ENCODE measurements around the gene TWSG1. TPM values are rescaled to one million over a fixed set of nuclear protein-coding genes. Genes with fewer than 3 reads are reported as not detected.

TWSG1 gene
- total and polyA plus RNA-seq, 2 of the 13 experiments (the other 11 are each of a cell fraction or from before 2014, with no cell fraction given): 6.6 to 9.4 TPM

- TF ChIP-seq HMG20A (CRISPR knock-in tag; IDR thresholded peaks at IDR 0.05; ENCODE audit: borderline replicate concordance) (no peak), KLF13 (CRISPR knock-in tag; IDR thresholded peaks at IDR 0.05) (no peak), TBX2 (CRISPR knock-in tag; IDR thresholded peaks at IDR 0.05; ENCODE audit: borderline replicate concordance) (no peak), DNMT3B (CRISPR knock-in tag; conservative IDR thresholded peaks at IDR 0.05) (no peak)
- TF ChIP-seq, protein P1, sequence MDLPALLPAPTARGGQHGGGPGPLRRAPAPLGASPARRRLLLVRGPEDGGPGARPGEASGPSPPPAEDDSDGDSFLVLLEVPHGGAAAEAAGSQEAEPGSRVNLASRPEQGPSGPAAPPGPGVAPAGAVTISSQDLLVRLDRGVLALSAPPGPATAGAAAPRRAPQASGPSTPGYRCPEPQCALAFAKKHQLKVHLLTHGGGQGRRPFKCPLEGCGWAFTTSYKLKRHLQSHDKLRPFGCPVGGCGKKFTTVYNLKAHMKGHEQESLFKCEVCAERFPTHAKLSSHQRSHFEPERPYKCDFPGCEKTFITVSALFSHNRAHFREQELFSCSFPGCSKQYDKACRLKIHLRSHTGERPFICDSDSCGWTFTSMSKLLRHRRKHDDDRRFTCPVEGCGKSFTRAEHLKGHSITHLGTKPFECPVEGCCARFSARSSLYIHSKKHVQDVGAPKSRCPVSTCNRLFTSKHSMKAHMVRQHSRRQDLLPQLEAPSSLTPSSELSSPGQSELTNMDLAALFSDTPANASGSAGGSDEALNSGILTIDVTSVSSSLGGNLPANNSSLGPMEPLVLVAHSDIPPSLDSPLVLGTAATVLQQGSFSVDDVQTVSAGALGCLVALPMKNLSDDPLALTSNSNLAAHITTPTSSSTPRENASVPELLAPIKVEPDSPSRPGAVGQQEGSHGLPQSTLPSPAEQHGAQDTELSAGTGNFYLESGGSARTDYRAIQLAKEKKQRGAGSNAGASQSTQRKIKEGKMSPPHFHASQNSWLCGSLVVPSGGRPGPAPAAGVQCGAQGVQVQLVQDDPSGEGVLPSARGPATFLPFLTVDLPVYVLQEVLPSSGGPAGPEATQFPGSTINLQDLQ (CRISPR knock-in tag; IDR thresholded peaks at IDR 0.05): no peak
Measured at GRCh38 chr18:9328776-9329175, 5.8 kb upstream of the TWSG1 start (continued).

- intact Hi-C loops (cut with micrococcal nuclease; ENCODE audit: unreplicated experiment): no loop called here
- Histone ChIP-seq H3K36me3 (replicated peaks in 1 of 2; ENCODE audit: control insufficient read depth in 1 of 2, insufficient read depth in 2 of 2, low read length in 2 of 2) (no peaks in the 10 kb centered on the region), H4K20me1 (ENCODE audit: insufficient read depth, low read length) (no peaks in the 10 kb centered on the region), H3K4me2 (ENCODE audit: low read depth, low read length) (no peak overlapping the region), H3K9ac (ENCODE audit: insufficient read depth, low read depth, low read length) (no peak overlapping the region), H3K27me3 (ENCODE audit: control insufficient read depth in 1 of 2, insufficient read depth in 2 of 2, low read length in 2 of 2) (peaks cover 0 to 3% of the 10 kb centered on the region in 2 experiments; a peak in 2 of 5 replicates), H3K79me2 (ENCODE audit: insufficient read depth, low read length) (no peaks in the 10 kb centered on the region), H3K4me3 (replicated peaks in 1 of 3; ENCODE audit: insufficient read depth in 1 of 3, low read depth in 2 of 3, low read length in 3 of 3) (no peak overlapping the region), H3K27ac (ENCODE audit: extremely low read length, insufficient read depth, low read length) (no peak overlapping the region), H2AFZ (ENCODE audit: low read length) (no peak overlapping the region), H3K9me3 (ENCODE audit: low read length) (no peaks in the 10 kb centered on the region), H3K4me1 (ENCODE audit: insufficient read depth, low read length) (peaks cover 11% of the 10 kb centered on the region; the same call in 1 of the 2 replicates)
- ChIA-PET CTCF (ENCODE audit: low intra/inter-chr PET ratio, low total read pairs) (no interaction called here), POLR2A (no interaction called here)
- FAIRE-seq: no peak
- TF ChIP-seq ZSCAN5A (CRISPR knock-in tag; IDR thresholded peaks at IDR 0.05; ENCODE audit: borderline replicate concordance) (no peak), MEIS2 (CRISPR knock-in tag; IDR thresholded peaks at IDR 0.05) (no peak), ZNF180 (CRISPR knock-in tag; IDR thresholded peaks at IDR 0.05; ENCODE audit: borderline replicate concordance, low read depth) (no peak), XRCC5 (optimal IDR thresholded peaks at IDR 0.05; ENCODE audit: low read length) (no peak), DMAP1 (CRISPR knock-in tag; IDR thresholded peaks at IDR 0.05) (no peak), ZNF644 (CRISPR knock-in tag; IDR thresholded peaks at IDR 0.05; ENCODE audit: low read depth) (no peak), ZFP36 (IDR thresholded peaks at IDR 0.05; ENCODE audit: borderline replicate concordance, low read depth, low read length, partially characterized antibody) (no peak), ADNP (CRISPR knock-in tag; IDR thresholded peaks at IDR 0.05) (no peak), U2AF1 (optimal IDR thresholded peaks at IDR 0.05; ENCODE audit: low read depth, low read length) (no peak), NFIC (IDR thresholded peaks at IDR 0.05; ENCODE audit: low read length) (no peak), RBM39 (IDR thresholded peaks at IDR 0.05; ENCODE audit: low read depth, low read length, poor library complexity, severe bottlenecking) (no peak)
- TF ChIP-seq, protein P2, sequence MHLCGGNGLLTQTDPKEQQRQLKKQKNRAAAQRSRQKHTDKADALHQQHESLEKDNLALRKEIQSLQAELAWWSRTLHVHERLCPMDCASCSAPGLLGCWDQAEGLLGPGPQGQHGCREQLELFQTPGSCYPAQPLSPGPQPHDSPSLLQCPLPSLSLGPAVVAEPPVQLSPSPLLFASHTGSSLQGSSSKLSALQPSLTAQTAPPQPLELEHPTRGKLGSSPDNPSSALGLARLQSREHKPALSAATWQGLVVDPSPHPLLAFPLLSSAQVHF (CRISPR knock-in tag; IDR thresholded peaks at IDR 0.05): no peak
- TF ChIP-seq, protein P1 (CRISPR knock-in tag; IDR thresholded peaks at IDR 0.05): no peak
- ATAC-seq: no peak
- in situ Hi-C loops (cut with HindIII; ENCODE audit: extremely low pct_ligation_motif_present, low pct_unique_long_range_greater_than_20kb): loop anchor here (25.0 kb wide), 1 partner anchor 267 kb away; no protein-coding TSS in a partner anchor
- no peak for DNase-seq (ENCODE audit: low spot score)
- WGBS (ENCODE audit: low lambda C conversion rate): 86% methylated on average over 1 of the region's 1 CpG
- no TSS peak for BruUV-seq (replicated peaks)
Measured at GRCh38 chr18:9329471-9329870, 5.1 kb upstream of the TWSG1 start.

Data from HepG2 (cell line).